ENCODE data around the gene CD300C.

- TF ChIP-seq POLR2A (IDR thresholded peaks at IDR 0.05): no peak
- TF ChIP-seq, protein P1, sequence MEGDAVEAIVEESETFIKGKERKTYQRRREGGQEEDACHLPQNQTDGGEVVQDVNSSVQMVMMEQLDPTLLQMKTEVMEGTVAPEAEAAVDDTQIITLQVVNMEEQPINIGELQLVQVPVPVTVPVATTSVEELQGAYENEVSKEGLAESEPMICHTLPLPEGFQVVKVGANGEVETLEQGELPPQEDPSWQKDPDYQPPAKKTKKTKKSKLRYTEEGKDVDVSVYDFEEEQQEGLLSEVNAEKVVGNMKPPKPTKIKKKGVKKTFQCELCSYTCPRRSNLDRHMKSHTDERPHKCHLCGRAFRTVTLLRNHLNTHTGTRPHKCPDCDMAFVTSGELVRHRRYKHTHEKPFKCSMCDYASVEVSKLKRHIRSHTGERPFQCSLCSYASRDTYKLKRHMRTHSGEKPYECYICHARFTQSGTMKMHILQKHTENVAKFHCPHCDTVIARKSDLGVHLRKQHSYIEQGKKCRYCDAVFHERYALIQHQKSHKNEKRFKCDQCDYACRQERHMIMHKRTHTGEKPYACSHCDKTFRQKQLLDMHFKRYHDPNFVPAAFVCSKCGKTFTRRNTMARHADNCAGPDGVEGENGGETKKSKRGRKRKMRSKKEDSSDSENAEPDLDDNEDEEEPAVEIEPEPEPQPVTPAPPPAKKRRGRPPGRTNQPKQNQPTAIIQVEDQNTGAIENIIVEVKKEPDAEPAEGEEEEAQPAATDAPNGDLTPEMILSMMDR (IDR thresholded peaks at IDR 0.05): no peak
Observed at GRCh38 chr17:74539281-74539820, 6.6 kb downstream of the CD300C start.

Measured in esophagus squamous epithelium (tissue), 4 donors.